NCI-H2171 treated with DMSO at 0.1 percent for 48 hours (cell line): ENCODE measurements around the gene MYO9B.
"Not testable (repeated sequence)": the region's sequence is repeated elsewhere in the genome, so short reads cannot be mapped to it uniquely, and the experiment has no call there.

Source experiments
- DNase-seq: peaks from one replicate; lab custom pipeline; 2025; lab: John Stamatoyannopoulos, UW

Gene MYO9B

GRCh38 chr19:17145546-17146497, 70.2 kb downstream of the MYO9B start:
- DNase-seq, result no peak

- DNase-seq, result no peak
Measured at GRCh38 chr19:17148130-17148529, 72.6 kb downstream of the MYO9B start.

- no peak for DNase-seq
Measured at GRCh38 chr19:17149393-17150135, 74.0 kb downstream of the MYO9B start.

GRCh38 chr19:17153996-17154395, 78.4 kb downstream of the MYO9B start:
- no peak for DNase-seq

- no peak for DNase-seq
Measured at GRCh38 chr19:17155251-17155650, 79.7 kb downstream of the MYO9B start.

- no peak for DNase-seq
Measured at GRCh38 chr19:17156296-17156946, 80.8 kb downstream of the MYO9B start.

GRCh38 chr19:17156947-17157302, 81.3 kb downstream of the MYO9B start:
- DNase-seq, result no peak

- DNase-seq, result no peak
Measured at GRCh38 chr19:17158584-17158983, 83.0 kb downstream of the MYO9B start.

- DNase-seq, result no peak
Measured at GRCh38 chr19:17159466-17160393, 84.2 kb downstream of the MYO9B start.

- DNase-seq, result no peak
Measured at GRCh38 chr19:17160908-17161307, 85.3 kb downstream of the MYO9B start.

GRCh38 chr19:17162131-17162530, 86.6 kb downstream of the MYO9B start:
- DNase-seq, result not testable (repeated sequence)

- no peak for DNase-seq
Measured at GRCh38 chr19:17162580-17162979, 87.0 kb downstream of the MYO9B start.

GRCh38 chr19:17163652-17164051, 88.1 kb downstream of the MYO9B start:
- no peak for DNase-seq

GRCh38 chr19:17164639-17165038, 89.1 kb downstream of the MYO9B start:
- DNase-seq, result no peak

GRCh38 chr19:17165715-17166114, 90.1 kb downstream of the MYO9B start:
- DNase-seq, result no peak

GRCh38 chr19:17170538-17171297, 95.1 kb downstream of the MYO9B start:
- no peak for DNase-seq

GRCh38 chr19:17171874-17172273, 96.3 kb downstream of the MYO9B start:
- DNase-seq, result no peak

GRCh38 chr19:17172624-17173345, 97.2 kb downstream of the MYO9B start:
- peak; percentile 12 for DNase-seq

- DNase-seq, result no peak
Measured at GRCh38 chr19:17178291-17178690, 102.7 kb downstream of the MYO9B start.
